HepG2 (cell line): ENCODE results near the gene PRPSAP1. TPM values are rescaled to one million over a fixed set of nuclear protein-coding genes. Genes with fewer than 3 reads are reported as not detected.

Experiments
- HDAC6 ChIP-seq: fragments of 200-600 bp; sonication (generic); IDR thresholded peaks from 2 replicates; pipeline ENCODE4 v1.7.0; 2017; ENCODE audit warnings: mild to moderate bottlenecking, antibody characterized with exemption, low read length, low read depth
- HMG20B ChIP-seq: conservative IDR thresholded peaks from 2 replicates; pipeline ENCODE4 v1.6.1; 2016; ENCODE audit warnings: missing genetic modification reagents, missing compliant biosample characterization
- HNRNPK ChIP-seq: fragments of 200-400 bp; formaldehyde crosslinking; IDR thresholded peaks from 2 replicates; pipeline ENCODE4 v1.6.1; 2018; ENCODE audit warnings: low read length, low read depth, moderate library complexity, mild to moderate bottlenecking; ENCODE audit not compliant: poor library complexity, severe bottlenecking
- HOXA9 ChIP-seq: sonication (generic); formaldehyde crosslinking; IDR thresholded peaks from 2 replicates; pipeline ENCODE4 v1.8.1; 2022; ENCODE audit warnings: missing genetic modification reagents, mild to moderate bottlenecking, moderate library complexity, borderline replicate concordance
- JUND ChIP-seq: sonication (generic); formaldehyde crosslinking; IDR thresholded peaks from 2 replicates; pipeline ENCODE4 v1.8.0; 2022; ENCODE audit warnings: mild to moderate bottlenecking, missing genetic modification reagents
- KAT2B ChIP-seq: fragments of 150-350 bp; IDR thresholded peaks from 2 replicates; pipeline ENCODE4 v1.6.1; 2014; ENCODE audit warnings: low read depth, low read length, borderline replicate concordance
- KDM5B ChIP-seq: sonication (generic); formaldehyde crosslinking; IDR thresholded peaks from 2 replicates; pipeline ENCODE4 v1.4.0; 2020; ENCODE audit warnings: missing genetic modification reagents, mild to moderate bottlenecking, borderline replicate concordance
- MEF2D ChIP-seq: sonication (generic); formaldehyde crosslinking; IDR thresholded peaks from 2 replicates; pipeline ENCODE4 v1.5.1; 2020; ENCODE audit warnings: mild to moderate bottlenecking, missing genetic modification reagents
- MEIS1 ChIP-seq: sonication (generic); formaldehyde crosslinking; IDR thresholded peaks from 2 replicates; pipeline ENCODE4 v1.9.0; 2021; ENCODE audit warnings: mild to moderate bottlenecking, missing genetic modification reagents, moderate library complexity, borderline replicate concordance
- MYC ChIP-seq: sonication (generic); formaldehyde crosslinking; IDR thresholded peaks from 2 replicates; pipeline ENCODE4 v1.9.0; 2021; ENCODE audit warnings: missing genetic modification reagents, borderline replicate concordance
- NFE2L1 ChIP-seq: sonication (generic); formaldehyde crosslinking; IDR thresholded peaks from 2 replicates; pipeline ENCODE4 v1.4.0; 2020; ENCODE audit warnings: missing genetic modification reagents, mild to moderate bottlenecking, borderline replicate concordance
- SMAD3 ChIP-seq: sonication (generic); formaldehyde crosslinking; IDR thresholded peaks from 2 replicates; pipeline ENCODE4 v1.4.0; 2020; ENCODE audit warnings: missing genetic modification reagents
- SP5 ChIP-seq: IDR thresholded peaks from 2 replicates; pipeline ENCODE4 v1.6.1; 2016; ENCODE audit warnings: low read depth, borderline replicate concordance
- TEF ChIP-seq: sonication (generic); formaldehyde crosslinking; IDR thresholded peaks from 2 replicates; pipeline ENCODE4 v1.5.0; 2020; ENCODE audit warnings: missing genetic modification reagents
- U2AF1 ChIP-seq: fragments of 200-400 bp; formaldehyde crosslinking; optimal IDR thresholded peaks from 2 replicates; pipeline ENCODE3; 2017; ENCODE audit warnings: mild to moderate bottlenecking, low read depth, low read length
- ZBTB38 ChIP-seq: sonication (generic); formaldehyde crosslinking; IDR thresholded peaks from 2 replicates; pipeline ENCODE4 v1.5.1; 2020; ENCODE audit warnings: mild to moderate bottlenecking, missing genetic modification reagents
- ZBTB7B ChIP-seq: sonication (generic); formaldehyde crosslinking; IDR thresholded peaks from 2 replicates; pipeline ENCODE4 v1.4.0; 2020; ENCODE audit warnings: missing genetic modification reagents
- ZNF329 ChIP-seq: sonication (generic); formaldehyde crosslinking; IDR thresholded peaks from 2 replicates; pipeline ENCODE4 v1.9.0; 2021; ENCODE audit warnings: low read depth, mild to moderate bottlenecking, missing genetic modification reagents
- ZNF430 ChIP-seq: sonication (generic); formaldehyde crosslinking; IDR thresholded peaks from 2 replicates; pipeline ENCODE4 v1.9.0; 2021; ENCODE audit warnings: mild to moderate bottlenecking, missing genetic modification reagents
- polyA plus RNA-seq, 8 experiments: library from polyadenylated mRNA; depleted of rRNA in 3 of 8; stranded (reverse) in 7 of 8; unstranded in 1 of 8; fragments of >200 nt; fragmentation: Illumina TruSeq in 4 of 8; extraction: Trizol in 4 of 8; gene quantifications; 2 replicates each; pipeline versions ENCODE4 v1.2.1 to v1.2.3, GENCODE V29; 2011 to 2016; ENCODE audit warnings: low read depth in 4 of 8, missing spikeins in 1 of 8, mixed read lengths in 1 of 8; ENCODE audit not compliant: insufficient read depth in 1 of 8
- total RNA-seq, 5 experiments: library from RNA; depleted of rRNA; stranded (reverse); fragments of >200 nt; fragmentation: Illumina TruSeq; extraction: Trizol; gene quantifications; 2 replicates each; pipeline ENCODE4 v1.2.3, GENCODE V29; 2016; ENCODE audit warnings: low read depth in 1 of 5
- TF ChIP-seq, protein P1 (sequence below): sonication (generic); formaldehyde crosslinking; conservative IDR thresholded peaks from 2 replicates; pipeline ENCODE4 v1.4.0; 2020; ENCODE audit warnings: mild to moderate bottlenecking, missing genetic modification reagents, moderate library complexity
- TF ChIP-seq, protein P2 (sequence below): sonication (generic); formaldehyde crosslinking; IDR thresholded peaks from 2 replicates; pipeline ENCODE4 v1.4.0; 2020; ENCODE audit warnings: missing genetic modification reagents
- TF ChIP-seq, protein P3 (sequence below): IDR thresholded peaks from 2 replicates; pipeline ENCODE4 v1.6.1; 2016; ENCODE audit warnings: control low read depth

The PRPSAP1 gene
- total and polyA plus RNA-seq, 2 of the 13 experiments (the other 11 are each of a cell fraction or from before 2014, with no cell fraction given) = 91.1 to 314 TPM

GRCh38 chr17:76382803-76383545 lies 29.3 kb upstream of the PRPSAP1 start (continued):
- TF ChIP-seq, protein P1, sequence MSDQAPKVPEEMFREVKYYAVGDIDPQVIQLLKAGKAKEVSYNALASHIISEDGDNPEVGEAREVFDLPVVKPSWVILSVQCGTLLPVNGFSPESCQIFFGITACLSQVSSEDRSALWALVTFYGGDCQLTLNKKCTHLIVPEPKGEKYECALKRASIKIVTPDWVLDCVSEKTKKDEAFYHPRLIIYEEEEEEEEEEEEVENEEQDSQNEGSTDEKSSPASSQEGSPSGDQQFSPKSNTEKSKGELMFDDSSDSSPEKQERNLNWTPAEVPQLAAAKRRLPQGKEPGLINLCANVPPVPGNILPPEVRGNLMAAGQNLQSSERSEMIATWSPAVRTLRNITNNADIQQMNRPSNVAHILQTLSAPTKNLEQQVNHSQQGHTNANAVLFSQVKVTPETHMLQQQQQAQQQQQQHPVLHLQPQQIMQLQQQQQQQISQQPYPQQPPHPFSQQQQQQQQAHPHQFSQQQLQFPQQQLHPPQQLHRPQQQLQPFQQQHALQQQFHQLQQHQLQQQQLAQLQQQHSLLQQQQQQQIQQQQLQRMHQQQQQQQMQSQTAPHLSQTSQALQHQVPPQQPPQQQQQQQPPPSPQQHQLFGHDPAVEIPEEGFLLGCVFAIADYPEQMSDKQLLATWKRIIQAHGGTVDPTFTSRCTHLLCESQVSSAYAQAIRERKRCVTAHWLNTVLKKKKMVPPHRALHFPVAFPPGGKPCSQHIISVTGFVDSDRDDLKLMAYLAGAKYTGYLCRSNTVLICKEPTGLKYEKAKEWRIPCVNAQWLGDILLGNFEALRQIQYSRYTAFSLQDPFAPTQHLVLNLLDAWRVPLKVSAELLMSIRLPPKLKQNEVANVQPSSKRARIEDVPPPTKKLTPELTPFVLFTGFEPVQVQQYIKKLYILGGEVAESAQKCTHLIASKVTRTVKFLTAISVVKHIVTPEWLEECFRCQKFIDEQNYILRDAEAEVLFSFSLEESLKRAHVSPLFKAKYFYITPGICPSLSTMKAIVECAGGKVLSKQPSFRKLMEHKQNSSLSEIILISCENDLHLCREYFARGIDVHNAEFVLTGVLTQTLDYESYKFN (CRISPR knock-in tag) = no peak; the same call in 1 of the 2 replicates
- TF ChIP-seq KDM5B (peak; percentile 90; the same call in 1 of the 2 replicates), MYC (peak; percentile 77), HMG20B (CRISPR knock-in tag) (peak; percentile 50; the same call in 1 of the 2 replicates), JUND (peak; percentile 92), HNRNPK (peak; percentile 97), SP5 (peak; percentile 70), ZNF430 (CRISPR knock-in tag) (peak; percentile 5; the same call in 1 of the 2 replicates), HOXA9 (CRISPR knock-in tag) (no peak), TEF (CRISPR knock-in tag) (no peak; the same call in 1 of the 2 replicates), MEIS1 (CRISPR knock-in tag) (peak; percentile 36; the same call in 1 of the 2 replicates), KAT2B (no peak), ZNF329 (CRISPR knock-in tag) (no peak), SMAD3 (CRISPR knock-in tag) (peak; percentile 16), U2AF1 (peak; percentile 86), HDAC6 (no peak), ZBTB38 (CRISPR knock-in tag) (peak; percentile 93), MEF2D (CRISPR knock-in tag) (no peak; the same call in 1 of the 2 replicates), ZBTB7B (CRISPR knock-in tag) (peak; percentile 22; the same call in 1 of the 2 replicates), NFE2L1 (CRISPR knock-in tag) (no peak)
- TF ChIP-seq, protein P2, sequence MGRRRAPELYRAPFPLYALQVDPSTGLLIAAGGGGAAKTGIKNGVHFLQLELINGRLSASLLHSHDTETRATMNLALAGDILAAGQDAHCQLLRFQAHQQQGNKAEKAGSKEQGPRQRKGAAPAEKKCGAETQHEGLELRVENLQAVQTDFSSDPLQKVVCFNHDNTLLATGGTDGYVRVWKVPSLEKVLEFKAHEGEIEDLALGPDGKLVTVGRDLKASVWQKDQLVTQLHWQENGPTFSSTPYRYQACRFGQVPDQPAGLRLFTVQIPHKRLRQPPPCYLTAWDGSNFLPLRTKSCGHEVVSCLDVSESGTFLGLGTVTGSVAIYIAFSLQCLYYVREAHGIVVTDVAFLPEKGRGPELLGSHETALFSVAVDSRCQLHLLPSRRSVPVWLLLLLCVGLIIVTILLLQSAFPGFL (CRISPR knock-in tag) = no peak
- TF ChIP-seq, protein P3, sequence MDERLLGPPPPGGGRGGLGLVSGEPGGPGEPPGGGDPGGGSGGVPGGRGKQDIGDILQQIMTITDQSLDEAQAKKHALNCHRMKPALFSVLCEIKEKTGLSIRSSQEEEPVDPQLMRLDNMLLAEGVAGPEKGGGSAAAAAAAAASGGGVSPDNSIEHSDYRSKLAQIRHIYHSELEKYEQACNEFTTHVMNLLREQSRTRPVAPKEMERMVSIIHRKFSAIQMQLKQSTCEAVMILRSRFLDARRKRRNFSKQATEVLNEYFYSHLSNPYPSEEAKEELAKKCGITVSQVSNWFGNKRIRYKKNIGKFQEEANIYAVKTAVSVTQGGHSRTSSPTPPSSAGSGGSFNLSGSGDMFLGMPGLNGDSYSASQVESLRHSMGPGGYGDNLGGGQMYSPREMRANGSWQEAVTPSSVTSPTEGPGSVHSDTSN (CRISPR knock-in tag) = no peak
